ENCODE results near the gene KCNH2. TPM values are rescaled to one million over a fixed set of nuclear protein-coding genes. Genes with fewer than 3 reads are reported as not detected.

KCNH2 gene
- total and polyA plus RNA-seq, 9 donors, result 2.0 to 26.3 (median 6.7) TPM

DNA sequence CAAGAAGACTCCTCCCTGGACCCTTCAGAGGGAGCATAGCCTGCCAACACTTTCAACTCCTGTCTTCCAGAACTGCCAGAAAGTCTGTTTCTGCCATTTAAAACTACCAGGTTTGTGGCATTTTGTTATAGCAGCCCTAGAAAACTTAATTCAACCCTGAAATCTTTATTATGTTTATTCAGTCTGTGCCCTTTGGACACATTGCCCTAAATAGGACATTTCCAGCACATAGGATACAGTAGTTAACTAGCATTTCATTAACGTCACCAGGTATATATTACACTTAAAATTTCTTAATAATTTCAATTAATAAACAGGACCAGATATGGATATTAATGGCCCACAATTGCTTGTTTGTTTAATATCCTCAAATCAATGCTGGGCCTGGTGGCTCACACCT lies 54.3 kb downstream of the KCNH2 start:
- intact Hi-C loops (cut with DNase I), result no loop called here
- 89 to 91% (median 90%) methylated on average over 1 of the region's 1 CpG for WGBS, 3 donors
- no peak for DNase-seq
- no peaks in the 10 kb centered on the region for H3K27me3 ChIP-seq
- no peaks in the 10 kb centered on the region for H3K36me3 ChIP-seq
- H3K9me3 ChIP-seq, result no peaks in the 10 kb centered on the region
- H3K4me3 ChIP-seq, result no peak overlapping the region
- TF ChIP-seq, protein P1, sequence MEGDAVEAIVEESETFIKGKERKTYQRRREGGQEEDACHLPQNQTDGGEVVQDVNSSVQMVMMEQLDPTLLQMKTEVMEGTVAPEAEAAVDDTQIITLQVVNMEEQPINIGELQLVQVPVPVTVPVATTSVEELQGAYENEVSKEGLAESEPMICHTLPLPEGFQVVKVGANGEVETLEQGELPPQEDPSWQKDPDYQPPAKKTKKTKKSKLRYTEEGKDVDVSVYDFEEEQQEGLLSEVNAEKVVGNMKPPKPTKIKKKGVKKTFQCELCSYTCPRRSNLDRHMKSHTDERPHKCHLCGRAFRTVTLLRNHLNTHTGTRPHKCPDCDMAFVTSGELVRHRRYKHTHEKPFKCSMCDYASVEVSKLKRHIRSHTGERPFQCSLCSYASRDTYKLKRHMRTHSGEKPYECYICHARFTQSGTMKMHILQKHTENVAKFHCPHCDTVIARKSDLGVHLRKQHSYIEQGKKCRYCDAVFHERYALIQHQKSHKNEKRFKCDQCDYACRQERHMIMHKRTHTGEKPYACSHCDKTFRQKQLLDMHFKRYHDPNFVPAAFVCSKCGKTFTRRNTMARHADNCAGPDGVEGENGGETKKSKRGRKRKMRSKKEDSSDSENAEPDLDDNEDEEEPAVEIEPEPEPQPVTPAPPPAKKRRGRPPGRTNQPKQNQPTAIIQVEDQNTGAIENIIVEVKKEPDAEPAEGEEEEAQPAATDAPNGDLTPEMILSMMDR (IDR thresholded peaks at IDR 0.05), result no peak
- TF ChIP-seq POLR2A (IDR thresholded peaks at IDR 0.05), result no peak
- no peak for TF ChIP-seq EP300 (IDR thresholded peaks at IDR 0.05)
- H3K27ac ChIP-seq, result no peak overlapping the region
- no peaks in the 10 kb centered on the region for H3K4me1 ChIP-seq (ENCODE audit: insufficient read depth)

DNA sequence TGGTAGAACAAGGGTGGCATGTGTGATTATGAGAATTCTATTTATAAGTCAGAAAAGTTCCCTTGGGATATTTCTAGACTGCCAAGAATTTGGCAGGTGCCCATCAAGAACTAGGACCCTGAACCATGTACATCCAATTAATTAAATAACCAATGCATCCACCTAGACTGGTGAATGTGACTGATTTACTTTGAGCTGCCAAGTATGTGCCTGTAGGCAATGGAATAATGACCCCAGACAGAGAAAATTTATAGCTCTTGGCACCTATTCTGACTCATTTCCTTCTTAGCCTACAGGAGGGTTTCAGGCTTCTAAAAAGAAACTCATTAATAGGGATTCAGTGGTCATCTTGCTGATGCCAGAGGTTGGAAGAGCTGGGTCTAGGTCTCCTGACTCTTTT lies 54.9 kb downstream of the KCNH2 start:
- no peaks in the 10 kb centered on the region for H3K27me3 ChIP-seq
- H3K36me3 ChIP-seq, result no peaks in the 10 kb centered on the region
- TF ChIP-seq EP300 (IDR thresholded peaks at IDR 0.05) (no peak), POLR2A (IDR thresholded peaks at IDR 0.05) (no peak)
- TF ChIP-seq, protein P1 (IDR thresholded peaks at IDR 0.05), result no peak
- no peak for DNase-seq
- no peak overlapping the region for H3K4me3 ChIP-seq
- intact Hi-C loops (cut with DNase I), result no loop called here
- H3K9me3 ChIP-seq, result no peaks in the 10 kb centered on the region
- H3K27ac ChIP-seq, result no peak overlapping the region
- no peaks in the 10 kb centered on the region for H3K4me1 ChIP-seq (ENCODE audit: insufficient read depth)

DNA sequence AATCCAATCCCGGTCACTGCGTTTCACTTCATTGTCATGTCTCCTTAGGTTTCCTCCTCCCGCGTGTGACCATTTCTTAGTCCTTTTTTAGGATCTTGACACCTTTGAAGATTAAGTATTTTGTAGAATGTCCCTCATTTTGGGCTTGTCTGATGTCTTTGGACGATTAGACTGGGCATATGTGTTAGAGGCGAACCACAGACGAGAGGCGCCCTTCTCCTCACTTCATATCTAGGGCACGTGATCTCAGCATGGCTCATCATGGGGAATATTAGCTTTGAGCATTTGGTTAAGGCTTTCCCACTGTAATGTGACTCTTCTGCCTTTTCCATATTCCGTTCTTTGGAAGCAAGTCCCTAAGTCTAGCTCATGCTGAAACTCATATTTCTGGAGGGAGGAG lies 59.0 kb downstream of the KCNH2 start:
- no peaks in the 10 kb centered on the region for H3K36me3 ChIP-seq
- DNase-seq, result no peak
- WGBS, 3 donors, result 86 to 90% (median 90%) methylated on average over 10 of the region's 10 CpGs
- no peaks in the 10 kb centered on the region for H3K4me1 ChIP-seq (ENCODE audit: insufficient read depth)
- TF ChIP-seq EP300 (IDR thresholded peaks at IDR 0.05) (no peak), POLR2A (IDR thresholded peaks at IDR 0.05) (no peak)
- TF ChIP-seq, protein P1 (IDR thresholded peaks at IDR 0.05), result no peak
- H3K27me3 ChIP-seq, result no peaks in the 10 kb centered on the region
- H3K9me3 ChIP-seq, result no peaks in the 10 kb centered on the region
- H3K4me3 ChIP-seq, result no peak overlapping the region
- intact Hi-C loops (cut with DNase I), result no loop called here
- H3K27ac ChIP-seq, result no peak overlapping the region

DNA sequence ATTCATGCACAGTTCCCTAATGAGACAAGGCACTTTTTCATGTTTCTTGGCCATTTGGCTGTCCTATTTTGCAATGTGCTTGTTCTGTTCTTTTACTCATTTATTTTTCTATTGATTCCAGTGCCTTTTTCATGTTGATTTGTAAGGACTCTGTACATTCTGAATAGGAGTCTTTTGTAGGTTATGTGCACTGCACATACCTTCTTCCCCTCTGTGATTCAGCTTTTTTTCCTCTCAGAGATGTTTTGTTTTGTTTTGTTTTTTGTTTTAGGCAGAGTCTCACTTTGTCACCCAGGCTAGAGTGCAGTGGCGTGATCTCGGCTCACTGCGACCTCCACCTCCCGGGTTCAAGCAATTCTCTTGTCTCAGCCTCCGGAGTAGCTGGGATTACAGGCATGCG lies 59.7 kb downstream of the KCNH2 start:
- Histone ChIP-seq H3K4me3 (no peak overlapping the region), H3K9me3 (no peaks in the 10 kb centered on the region), H3K27me3 (no peaks in the 10 kb centered on the region), H3K36me3 (no peaks in the 10 kb centered on the region), H3K4me1 (ENCODE audit: insufficient read depth) (no peaks in the 10 kb centered on the region), H3K27ac (no peak overlapping the region)
- DNase-seq, result no peak
- TF ChIP-seq, protein P1 (IDR thresholded peaks at IDR 0.05), result no peak
- TF ChIP-seq POLR2A (IDR thresholded peaks at IDR 0.05) (no peak), EP300 (IDR thresholded peaks at IDR 0.05) (no peak)
- intact Hi-C loops (cut with DNase I), result no loop called here
- WGBS, 3 donors, result 30 to 43% (median 37%) methylated on average over 6 of the region's 6 CpGs

DNA sequence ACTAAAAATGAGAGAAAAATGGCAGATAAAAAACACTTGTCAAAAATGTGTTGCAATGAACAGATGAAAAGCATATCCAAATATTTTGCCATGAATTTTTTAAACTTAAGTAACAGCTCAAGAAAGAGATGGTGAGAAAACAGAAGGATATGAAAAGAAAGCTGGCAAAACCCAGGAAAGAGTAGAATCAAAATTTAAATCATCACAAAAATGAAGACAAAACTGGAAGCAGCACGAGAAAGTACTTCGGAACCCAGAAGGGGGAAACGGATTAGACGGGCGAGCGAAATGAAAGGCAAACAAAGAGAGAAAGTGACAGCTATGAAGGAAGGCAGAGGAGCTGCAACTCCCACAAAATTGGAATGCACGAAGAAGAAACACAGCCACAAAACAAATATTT lies 60.2 kb downstream of the KCNH2 start:
- Histone ChIP-seq H3K4me3 (no peak overlapping the region), H3K27ac (no peak overlapping the region), H3K27me3 (no peaks in the 10 kb centered on the region), H3K4me1 (ENCODE audit: insufficient read depth) (no peaks in the 10 kb centered on the region), H3K36me3 (no peaks in the 10 kb centered on the region), H3K9me3 (no peaks in the 10 kb centered on the region)
- intact Hi-C loops (cut with DNase I), result no loop called here
- TF ChIP-seq POLR2A (IDR thresholded peaks at IDR 0.05), result no peak
- TF ChIP-seq, protein P1 (IDR thresholded peaks at IDR 0.05), result no peak
- no peak for DNase-seq
- WGBS, 3 donors, result 7 to 9% (median 8%) methylated on average over 7 of the region's 7 CpGs
